HG02610 (cell line): ENCODE data around the gene POLR1C.
"Not testable (repeated sequence)": the region's sequence is repeated elsewhere in the genome, so short reads cannot be mapped to it uniquely, and the experiment has no call there.

ENCODE experiments used
- ATAC-seq: cut with Tn5 transposase; IDR thresholded peaks from one replicate; pipeline ENCODE4 v1.9.1; 2021; ENCODE audit warnings: mild to moderate bottlenecking, moderate library complexity; ENCODE audit not compliant: unreplicated experiment

POLR1C gene

DNA sequence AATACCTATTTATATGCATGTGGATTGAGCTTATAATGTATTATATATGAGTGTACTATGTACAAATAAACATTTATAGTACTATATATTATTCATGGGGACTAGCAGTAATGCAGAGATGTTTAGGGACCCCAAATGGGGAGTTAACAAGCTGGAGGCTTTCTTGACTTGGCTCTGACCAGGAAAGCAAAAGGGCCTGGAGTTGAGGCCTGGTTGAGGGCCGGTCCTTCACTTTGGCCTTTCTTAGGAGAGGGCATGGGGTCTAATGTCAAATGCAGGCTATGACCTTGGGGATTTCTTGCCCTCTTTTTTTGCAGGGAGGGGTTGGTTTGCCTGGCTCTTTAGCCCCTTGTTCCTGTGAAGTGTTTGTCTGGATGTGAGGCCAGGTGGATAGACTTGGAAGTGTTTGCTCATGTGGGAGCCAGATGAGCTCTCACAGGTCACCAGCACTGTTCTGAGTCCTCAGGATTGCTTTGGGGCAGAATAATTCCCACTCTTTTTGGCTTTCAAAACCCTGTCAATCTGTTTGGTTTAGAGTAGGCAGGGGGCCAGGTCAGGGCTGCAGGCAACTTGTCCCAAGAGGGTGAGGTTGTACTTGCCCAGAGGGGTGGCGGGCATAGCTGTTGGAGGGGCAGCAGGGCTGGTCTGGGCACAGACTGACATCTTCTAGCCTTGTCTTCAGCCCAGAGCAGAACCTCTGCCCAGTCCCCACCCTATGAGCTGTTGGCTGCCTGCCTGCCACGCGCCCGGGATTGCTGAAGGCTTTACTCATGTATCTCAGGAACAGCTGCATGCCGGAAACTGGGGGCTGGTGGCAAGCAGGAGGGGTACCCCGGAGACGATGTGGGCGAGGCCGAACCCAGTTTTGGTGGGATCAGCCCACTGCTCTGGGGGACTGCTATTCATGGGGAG, 24.9 kb upstream of the POLR1C start:
- no peak for ATAC-seq

DNA sequence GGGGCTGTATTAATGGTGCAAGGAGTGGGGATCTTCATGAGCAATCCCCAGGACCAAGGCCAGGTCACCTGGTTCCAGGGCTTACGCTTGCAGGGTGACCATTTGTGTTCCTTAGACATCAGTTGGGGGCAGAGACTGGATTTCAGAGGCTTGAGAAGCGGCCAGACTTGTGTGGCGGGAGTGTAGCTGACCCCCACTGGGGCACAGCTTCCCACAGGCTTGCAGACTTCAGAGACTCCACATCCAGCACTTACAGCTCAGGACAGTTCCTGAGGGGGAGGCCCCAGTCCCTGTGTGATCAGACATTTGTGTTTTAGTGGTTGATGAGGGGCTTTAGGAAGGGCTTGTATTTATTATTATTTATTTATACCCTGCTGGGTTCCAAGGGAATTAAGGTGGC, 24.2 kb upstream of the POLR1C start:
- no peak for ATAC-seq

DNA sequence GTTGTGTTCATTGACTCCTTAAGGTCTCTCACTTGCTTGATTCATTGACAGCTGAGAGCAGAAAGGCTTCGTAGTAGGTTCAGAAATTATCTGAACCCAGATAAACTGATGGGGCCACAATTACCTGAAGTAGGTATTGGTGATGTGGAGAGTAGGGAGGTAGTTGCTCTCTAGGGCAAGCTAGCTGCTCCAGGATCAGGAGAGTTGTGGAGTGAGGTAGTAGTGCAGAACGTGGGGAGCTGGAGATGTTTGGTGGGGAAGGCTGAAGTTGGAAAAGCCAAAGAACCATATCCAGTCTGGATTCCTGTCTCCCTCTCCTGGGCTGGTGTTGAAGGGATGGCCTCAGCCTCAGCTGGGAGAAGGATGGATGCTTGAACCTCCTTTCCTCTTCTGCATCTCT, 23.7 kb upstream of the POLR1C start:
- no peak for ATAC-seq

DNA sequence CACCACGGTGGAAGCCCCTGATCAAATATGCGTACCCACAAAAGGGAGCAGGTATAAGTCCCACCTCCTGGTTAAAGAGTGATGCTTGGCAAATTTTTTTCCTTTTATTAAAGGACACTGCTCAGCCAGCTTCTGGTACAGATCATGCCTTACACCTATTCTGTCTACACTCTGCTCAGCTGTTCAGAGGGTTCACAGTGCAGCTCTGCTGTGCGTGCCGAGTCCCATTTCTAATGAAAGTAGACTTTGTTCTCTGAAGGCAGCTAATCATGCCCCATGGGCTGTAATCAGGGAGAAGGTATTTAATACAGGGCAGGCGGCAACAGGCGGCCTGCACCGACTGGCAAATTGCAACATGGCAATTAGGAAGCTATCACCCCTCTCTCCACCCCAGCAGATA, 23.1 kb upstream of the POLR1C start:
- no peak for ATAC-seq

DNA sequence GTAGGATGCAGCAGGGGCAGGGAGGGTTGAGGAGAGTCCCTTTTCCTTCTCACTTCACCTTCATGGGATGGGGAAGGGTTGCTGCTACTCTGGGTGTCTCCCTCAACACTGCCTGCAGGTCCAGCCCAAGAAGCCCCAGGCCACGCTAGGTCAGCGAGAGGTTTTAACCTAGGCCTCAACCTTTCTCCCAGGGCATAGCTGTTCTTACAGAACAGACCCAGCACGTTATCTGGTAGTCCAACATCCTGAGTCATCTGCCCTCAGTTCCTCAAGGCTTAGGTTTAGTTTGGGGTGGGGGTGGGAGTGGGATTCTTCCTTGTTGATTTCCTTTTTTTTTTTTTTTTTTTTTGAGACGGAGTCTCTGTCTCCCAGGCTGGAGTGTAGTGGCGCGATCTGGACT, 22.6 kb upstream of the POLR1C start:
- no peak for ATAC-seq

DNA sequence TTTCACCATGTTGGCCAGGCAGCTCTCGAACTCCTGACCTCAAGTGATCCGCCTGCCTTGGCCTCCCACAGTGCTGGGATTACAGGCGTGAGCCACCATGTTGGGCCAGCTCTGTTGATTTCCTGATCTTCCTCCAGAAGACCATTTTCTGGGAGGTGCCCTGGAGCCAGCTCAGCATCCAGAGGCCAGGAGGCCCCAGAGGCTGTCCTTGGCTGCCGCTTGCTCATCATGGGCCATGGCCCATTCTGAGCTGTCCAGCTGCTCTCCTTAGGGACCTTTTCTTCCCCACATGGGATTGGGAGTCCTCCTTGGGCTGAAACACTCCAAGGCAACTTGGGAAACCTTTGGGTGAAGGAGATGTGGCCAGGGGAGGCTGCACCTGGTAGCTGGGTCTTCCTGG, 22.1 kb upstream of the POLR1C start:
- no peak for ATAC-seq

DNA sequence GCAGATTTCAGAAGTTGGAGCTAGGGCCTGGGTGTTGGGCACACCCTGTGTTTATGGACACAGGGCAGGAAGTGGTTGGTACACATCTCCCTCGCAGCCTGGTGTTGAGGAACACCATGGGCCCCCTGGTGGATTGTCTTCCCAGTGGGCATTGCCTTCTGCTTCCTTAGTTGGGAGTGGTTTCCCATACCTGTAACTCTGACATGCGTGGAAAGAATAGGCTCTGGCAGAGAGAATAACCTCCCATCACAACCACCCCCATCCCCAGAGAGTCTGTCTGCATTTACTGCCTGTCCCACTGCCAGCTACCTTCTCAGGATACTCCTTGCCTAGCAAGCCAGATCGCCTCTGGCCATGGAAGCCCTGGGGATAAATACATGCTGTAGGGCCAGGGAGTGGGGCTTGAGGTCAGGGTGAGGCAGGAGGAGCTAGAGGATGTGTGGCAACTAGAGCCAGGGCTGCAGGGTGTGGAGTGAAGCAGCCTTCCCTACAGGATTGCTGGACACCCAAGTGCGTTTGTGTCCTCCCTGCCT, 21.4 kb upstream of the POLR1C start:
- no peak for ATAC-seq

DNA sequence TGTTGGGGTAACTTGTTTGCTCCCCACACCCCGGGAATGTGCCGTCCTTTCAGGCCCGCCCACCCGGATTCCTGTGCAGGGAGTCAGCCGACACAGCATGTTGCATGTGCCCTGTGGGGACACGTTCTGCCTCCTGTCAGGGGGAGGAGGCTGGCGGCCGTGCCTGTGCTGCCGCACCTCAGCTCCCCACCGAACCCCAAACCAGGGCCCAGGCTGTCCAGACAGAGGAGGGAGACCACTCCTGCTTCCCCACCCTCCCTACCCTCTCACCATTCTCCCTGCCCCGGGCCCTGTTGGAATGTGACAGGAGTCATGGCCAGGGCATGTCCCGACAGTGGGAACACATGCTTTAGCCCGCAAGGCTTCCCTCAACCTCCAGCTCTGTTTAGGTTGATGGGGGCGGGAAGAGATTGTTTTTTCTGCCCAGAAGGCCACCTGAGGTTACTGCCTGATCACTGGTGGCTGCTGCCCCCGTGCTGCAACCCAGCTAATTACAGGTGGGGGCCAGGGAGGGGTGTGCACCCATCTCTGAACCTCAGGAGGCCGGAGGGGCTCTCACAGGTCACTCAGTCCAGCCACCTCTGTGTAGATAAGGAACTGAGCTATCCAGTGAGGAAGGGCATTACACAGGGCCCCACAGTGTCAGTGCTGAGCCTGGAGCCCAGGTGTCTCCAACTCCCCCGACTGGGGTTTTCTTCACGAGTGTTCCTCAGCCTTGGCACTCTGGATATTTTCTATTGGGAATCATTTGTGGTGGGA, 20.3 kb upstream of the POLR1C start:
- ATAC-seq = no peak

DNA sequence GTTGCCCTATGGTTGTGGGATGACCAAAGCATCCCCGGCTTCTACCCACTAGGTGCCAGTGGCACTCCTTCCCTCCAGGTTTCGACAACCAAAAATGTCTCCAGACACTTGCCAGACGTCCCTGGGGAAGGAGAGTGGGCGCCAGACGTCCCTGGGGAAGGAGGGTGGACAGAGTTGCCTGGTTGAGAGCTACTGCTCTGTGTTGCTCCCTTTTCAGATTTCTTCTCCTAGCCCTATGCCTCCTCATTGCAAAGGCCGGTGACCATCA, 19.8 kb upstream of the POLR1C start:
- no peak for ATAC-seq

DNA sequence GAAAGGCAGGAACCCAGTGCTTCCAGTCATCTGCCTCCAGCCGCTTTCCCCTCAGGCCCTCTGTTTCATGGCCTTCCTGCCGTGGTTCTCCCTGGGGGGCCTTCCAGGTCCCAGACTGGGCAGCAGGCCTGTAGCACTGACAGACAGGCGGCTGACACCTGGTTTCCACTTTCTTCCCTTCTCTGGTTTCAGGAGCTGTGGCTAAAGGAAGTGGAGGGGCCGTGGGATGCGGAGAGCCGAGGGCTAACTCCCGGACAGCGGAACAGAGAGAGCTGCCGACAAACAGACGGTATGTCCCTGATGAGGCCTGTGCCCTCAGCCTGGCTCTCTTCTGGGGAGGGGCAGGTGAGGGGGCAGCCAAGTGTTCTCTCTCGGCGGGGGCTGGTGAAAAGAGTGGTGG, 19.2 kb upstream of the POLR1C start:
- ATAC-seq = no peak

DNA sequence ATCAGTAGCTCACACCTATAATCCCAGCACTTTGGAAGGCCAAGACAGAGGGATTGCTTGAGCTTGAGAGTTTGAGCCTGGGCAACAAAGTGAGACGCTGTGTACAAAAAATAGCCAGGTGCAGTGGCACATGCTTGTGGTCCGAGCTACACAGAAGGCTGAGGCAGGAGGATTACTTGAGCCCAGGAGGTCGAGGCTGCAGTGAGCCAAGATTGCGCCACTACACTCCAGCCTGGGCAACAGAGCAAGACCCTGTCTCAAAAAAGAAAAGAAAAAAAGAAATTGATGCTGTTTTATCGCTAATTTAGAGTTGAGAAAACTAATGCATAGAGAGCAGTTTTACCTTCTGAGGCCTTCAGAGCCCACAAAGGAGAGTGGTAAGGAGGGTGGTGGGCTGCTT, 18.6 kb upstream of the POLR1C start:
- ATAC-seq = not testable (repeated sequence)

DNA sequence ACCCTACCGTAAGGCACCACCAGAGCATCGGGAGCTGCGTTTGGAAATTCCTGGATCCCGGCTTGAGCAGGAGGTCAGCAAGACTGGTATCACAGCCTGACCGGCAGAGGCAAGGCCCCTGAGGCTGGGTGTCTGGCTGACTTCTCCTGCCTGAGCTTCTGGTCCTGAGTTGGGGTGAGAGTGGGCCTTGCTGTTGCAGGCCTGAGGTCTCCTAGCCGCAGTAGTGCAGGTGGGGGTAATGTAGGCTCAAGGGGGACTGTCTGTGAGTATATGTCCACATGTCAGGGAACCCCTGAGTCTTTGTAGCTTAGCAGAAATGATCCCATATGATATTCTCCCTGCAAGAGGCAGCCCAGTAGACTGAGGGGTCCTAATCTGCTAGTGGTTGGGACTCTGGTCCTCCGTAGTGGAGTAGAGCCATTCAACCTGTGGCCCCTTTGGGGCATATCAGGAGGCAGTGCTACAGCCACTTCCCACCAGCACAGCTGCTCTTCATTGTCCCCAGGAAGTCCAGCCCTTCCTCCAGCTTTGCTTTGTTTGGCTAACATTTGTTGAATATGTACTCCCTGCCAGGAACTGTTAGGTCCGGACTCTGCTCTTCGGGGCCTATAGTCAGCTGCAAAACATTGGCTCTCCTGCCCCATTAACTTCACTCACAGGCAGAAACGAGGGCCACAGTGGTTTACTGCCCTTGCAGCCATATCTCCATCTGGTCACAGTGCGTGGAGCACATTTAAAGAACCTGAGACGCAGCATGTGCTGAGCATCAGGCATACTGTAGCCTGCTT, 17.7 kb upstream of the POLR1C start:
- no peak for ATAC-seq

DNA sequence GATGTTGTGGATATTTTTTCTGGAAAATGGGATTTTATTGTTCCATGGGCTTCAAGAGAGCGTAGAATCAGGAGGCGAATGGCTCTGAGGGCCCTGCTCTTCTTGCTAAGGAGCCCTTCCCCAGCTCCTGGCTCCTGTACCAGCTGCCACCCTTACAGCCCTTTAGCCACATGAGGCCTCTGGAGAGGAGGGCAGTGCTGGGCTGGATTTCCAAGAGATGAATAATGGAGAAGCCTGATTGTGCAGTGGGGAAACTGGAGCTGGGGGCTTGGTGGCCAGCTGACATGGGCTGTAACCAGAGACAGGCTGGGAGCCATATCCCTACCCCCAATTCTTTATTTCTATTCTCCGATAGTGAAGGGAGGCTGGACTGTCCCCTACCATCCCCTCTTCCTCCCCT, 16.0 kb upstream of the POLR1C start:
- no peak for ATAC-seq

DNA sequence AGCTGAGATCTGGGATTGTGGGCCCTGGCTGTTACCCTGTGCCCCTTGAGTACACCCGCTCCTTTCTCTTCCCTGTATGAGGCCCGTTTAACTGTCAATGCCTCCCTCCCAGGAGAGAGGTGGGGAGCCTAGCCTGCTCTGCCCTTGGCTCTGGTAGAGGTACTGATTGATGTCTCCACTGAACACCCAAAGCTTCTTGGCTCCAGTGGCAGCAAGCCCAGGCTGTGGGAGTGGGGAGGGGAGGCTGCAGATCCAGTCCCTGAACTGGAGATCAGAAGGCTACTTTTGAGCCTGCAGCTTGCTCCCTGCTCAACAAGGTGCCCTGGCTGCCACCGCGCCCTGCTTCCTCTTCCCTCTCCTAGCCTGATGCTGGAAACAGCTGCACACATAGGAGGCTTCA, 14.2 kb upstream of the POLR1C start:
- ATAC-seq = no peak

DNA sequence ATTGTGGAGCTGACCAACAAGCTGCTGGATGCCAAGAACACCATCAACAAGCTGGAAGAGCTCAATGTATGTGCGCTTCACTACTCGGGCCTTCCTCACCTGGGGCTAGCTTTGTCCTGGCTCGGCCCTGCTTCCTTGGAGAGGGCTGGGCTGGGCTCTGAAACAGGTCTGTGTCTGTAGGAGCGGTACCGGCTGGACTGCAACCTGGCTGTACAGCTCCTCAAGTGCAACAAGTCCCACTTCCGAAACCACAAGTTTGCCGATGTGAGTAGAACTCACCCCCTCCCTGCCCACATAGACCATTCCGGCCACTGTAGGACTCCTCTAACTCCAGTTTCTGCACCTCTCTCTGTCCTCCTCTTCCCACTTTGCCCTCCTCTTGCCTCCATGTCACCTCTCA, 13.4 kb upstream of the POLR1C start:
- ATAC-seq = no peak

DNA sequence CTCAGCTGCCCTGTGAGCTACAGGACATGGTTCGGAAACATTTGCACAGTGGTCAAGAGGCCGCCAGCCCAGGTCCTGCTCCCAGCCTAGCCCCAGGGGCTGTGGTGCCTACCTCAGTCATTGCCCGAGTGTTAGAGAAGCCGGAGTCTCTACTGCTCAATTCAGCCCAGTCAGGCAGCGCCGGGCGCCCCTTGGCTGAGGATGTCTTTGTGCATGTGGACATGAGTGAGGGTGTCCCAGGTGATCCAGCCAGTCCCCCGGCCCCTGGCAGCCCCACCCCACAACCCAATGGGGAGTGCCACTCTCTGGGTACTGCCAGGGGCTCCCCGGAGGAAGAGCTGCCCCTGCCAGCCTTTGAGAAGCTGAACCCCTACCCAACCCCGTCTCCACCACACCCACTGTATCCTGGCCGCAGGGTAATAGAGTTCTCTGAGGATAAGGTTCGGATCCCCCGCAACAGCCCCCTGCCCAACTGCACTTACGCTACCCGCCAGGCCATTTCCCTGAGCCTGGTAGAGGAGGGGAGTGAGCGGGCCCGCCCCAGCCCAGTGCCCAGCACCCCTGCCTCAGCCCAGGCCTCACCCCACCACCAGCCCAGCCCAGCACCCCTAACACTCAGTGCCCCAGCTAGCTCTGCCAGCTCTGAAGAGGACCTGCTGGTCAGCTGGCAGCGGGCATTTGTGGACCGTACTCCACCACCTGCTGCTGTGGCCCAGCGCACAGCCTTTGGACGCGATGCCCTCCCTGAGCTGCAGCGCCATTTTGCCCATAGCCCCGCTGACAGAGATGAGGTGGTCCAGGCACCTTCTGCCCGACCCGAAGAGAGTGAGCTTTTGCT, 11.9 kb upstream of the POLR1C start:
- ATAC-seq = no peak

DNA sequence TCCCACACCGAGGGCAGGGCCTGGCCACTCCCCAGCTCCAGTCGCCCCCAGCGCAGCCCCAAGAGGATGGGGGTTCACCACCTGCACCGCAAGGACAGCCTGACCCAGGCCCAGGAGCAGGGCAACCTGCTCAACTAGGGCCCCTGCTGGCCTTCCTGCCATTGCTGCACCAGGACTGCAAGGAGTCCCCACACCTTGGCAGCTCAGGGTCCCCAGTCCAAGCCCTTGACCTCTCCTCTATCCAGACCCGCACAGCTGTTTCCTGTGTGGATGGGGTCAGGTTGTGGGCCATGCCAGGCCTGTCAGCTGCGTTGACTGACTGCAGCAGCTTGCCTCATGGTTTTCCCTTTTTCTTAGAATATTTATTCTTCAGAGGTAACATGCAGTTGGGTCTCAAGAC, 11.2 kb upstream of the POLR1C start:
- ATAC-seq = no peak

DNA sequence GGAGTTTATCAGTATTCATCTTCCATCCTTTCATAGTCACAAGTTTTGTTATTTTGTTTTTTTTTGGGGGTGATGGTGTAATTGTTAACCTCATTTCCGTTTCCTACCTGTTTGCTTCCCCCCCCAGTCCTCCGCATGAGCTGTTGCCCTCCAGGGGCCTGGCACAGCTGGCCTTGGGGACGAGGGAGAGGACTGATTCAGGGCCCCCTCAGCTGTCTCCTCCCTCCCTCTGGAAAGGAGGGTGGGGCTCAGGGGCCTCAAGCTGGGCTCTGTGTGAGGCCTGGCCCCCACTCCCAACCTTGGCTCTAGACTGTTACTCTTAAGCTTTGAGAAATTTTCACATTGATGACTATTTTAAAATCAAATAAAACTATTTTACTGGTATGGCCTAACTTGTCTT, 10.7 kb upstream of the POLR1C start:
- no peak for ATAC-seq

DNA sequence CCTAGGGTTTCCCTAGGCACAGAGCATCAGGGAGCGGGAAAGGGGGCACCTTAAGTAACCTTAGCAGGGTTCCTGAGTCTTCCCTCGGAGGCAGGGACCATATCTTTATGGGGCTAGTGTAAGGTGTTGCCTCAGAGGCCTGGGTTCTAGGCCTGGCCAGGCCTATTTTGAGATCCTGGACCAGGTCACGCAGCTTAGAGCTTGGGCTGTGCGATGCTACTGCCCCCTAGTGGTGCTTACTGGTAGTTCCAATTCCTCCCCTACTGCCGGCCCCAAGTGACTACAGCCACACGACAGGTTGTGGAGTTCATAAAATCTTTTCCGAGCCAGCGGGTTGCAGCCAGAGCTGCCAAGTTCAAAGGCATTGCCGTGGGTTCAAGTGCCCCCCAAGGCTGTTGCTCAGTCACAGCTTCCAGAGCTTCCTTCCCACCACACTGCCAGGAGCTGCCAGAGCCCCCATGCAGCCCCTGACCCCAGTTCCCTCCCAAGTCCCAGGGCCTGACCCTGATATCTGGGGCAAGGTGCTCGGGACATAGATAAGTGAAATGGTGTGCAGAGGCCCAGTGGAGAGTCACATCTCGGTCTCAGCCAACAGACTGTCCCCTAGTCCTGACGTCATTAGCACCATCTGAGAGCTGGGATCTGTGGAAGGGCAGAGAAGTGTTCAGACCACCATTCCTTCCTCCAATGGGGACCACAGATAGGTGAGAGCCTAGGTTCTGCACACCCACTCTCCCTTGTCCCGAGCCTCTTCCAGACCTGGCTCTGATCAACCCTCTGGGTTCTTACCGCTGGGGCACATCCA, 10.0 kb upstream of the POLR1C start:
- ATAC-seq = no peak
